Measurements from ENCODE around the gene MFGE8. TPM values are rescaled to one million over a fixed set of nuclear protein-coding genes. Genes with fewer than 3 reads are reported as not detected.

The MFGE8 gene
- total RNA-seq, 1 experiment from 2014 or later: 254 TPM

DNA sequence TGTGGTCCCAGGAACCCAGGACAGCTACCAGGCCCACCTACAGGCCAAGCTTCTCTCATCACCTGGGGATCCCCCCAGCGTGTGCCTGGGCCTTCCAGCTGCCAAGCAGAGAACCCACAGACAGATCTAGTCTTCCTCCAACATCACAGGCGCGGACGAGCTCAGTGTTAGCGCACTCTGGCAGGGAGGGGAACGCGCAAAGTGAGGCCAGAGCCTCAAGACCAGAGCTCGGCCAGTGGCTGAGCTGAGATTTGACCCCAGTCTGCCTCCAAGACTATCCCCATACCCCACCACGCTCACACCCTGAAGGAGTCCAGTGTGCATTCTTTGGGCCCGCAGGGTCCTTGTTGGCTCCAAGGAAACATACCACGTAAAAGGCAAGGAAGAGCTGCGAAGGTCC, 5.1 kb downstream of the MFGE8 start:
- Mint-ChIP-seq H3K4me3 (ENCODE audit: unreplicated experiment) (no peak overlapping the region), H3K36me3 (ENCODE audit: insufficient read depth, unreplicated experiment) (peaks cover 85% of the 10 kb centered on the region), H3K27ac (ENCODE audit: low read depth, unreplicated experiment) (no peak overlapping the region), H3K9me3 (ENCODE audit: unreplicated experiment) (no peaks in the 10 kb centered on the region), H3K4me1 (ENCODE audit: insufficient read depth, unreplicated experiment) (peaks cover 24% of the 10 kb centered on the region), H3K27me3 (ENCODE audit: insufficient read depth, unreplicated experiment) (no peaks in the 10 kb centered on the region)
- CTCF ChIA-PET: interaction anchor here (0.6 to 6.7 kb wide), 6 partner anchors 10 to 250 kb away, joined by 3 to 128 read pairs (median 5); no protein-coding TSS in a partner anchor
- POLR2A ChIA-PET: interaction anchor here (0.8 kb wide), 1 partner anchor 183 kb away, joined by 3 read pairs; no protein-coding TSS in a partner anchor
- TF ChIP-seq, protein P1, sequence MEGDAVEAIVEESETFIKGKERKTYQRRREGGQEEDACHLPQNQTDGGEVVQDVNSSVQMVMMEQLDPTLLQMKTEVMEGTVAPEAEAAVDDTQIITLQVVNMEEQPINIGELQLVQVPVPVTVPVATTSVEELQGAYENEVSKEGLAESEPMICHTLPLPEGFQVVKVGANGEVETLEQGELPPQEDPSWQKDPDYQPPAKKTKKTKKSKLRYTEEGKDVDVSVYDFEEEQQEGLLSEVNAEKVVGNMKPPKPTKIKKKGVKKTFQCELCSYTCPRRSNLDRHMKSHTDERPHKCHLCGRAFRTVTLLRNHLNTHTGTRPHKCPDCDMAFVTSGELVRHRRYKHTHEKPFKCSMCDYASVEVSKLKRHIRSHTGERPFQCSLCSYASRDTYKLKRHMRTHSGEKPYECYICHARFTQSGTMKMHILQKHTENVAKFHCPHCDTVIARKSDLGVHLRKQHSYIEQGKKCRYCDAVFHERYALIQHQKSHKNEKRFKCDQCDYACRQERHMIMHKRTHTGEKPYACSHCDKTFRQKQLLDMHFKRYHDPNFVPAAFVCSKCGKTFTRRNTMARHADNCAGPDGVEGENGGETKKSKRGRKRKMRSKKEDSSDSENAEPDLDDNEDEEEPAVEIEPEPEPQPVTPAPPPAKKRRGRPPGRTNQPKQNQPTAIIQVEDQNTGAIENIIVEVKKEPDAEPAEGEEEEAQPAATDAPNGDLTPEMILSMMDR (IDR thresholded peaks at IDR 0.05; ENCODE audit: unreplicated experiment): no peak
- no peak for DNase-seq (ENCODE audit: unreplicated experiment)
- intact Hi-C loops (cut with micrococcal nuclease): no loop called here
- no TSS peak for BruUV-seq (replicated peaks)

DNA sequence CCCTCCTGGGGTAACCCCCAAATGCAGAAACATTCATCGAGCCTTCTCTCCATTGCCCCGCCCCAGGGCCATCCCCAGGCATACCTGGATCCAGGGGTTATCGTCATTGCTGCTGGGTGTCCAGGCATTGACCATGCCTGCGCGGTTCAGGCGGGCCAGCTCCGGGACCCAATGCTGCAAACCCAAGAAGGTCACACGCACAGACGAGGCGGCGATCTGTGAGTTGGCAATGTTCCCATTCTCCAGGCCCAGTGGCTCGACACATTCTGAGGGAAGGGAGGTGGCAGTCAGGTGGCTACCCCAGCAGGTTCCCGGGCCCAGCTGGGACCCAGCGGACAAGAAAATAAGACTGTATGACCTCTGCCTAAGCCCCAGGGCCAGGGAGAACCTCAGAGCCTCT, 6.1 kb downstream of the MFGE8 start:
- H3K4me1 Mint-ChIP-seq (ENCODE audit: insufficient read depth, unreplicated experiment): peaks cover 24% of the 10 kb centered on the region

DNA sequence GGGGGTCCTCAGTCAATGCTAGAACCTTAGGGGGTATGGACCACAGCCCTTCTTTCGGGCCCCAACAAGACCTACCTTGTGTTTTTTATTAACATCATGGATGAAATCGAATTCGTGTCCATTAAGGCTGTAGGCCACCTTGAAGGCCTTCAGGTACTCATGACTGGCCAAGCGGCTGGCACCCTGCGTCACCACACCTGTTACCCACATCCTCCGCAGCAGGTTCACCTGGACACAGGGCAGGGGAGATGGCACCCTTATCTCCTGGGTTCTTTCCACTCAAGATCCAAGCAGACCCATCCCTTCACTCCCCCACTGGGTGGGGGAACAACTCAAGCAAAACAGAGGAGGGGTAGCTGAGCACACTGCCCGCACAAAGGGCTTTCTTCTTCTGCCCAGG, 6.6 kb downstream of the MFGE8 start:
- Mint-ChIP-seq H3K27me3 (ENCODE audit: insufficient read depth, unreplicated experiment) (no peaks in the 10 kb centered on the region), H3K27ac (ENCODE audit: low read depth, unreplicated experiment) (no peak overlapping the region), H3K4me3 (ENCODE audit: unreplicated experiment) (no peak overlapping the region), H3K36me3 (ENCODE audit: insufficient read depth, unreplicated experiment) (peaks cover 98% of the 10 kb centered on the region), H3K4me1 (ENCODE audit: insufficient read depth, unreplicated experiment) (peaks cover 24% of the 10 kb centered on the region), H3K9me3 (ENCODE audit: unreplicated experiment) (no peaks in the 10 kb centered on the region)
- POLR2A ChIA-PET: no interaction called here
- CTCF ChIA-PET: interaction anchor here (0.6 to 6.7 kb wide), 4 partner anchors 12 to 184 kb away, joined by 3 to 128 read pairs (median 4); no protein-coding TSS in a partner anchor
- no TSS peak for BruUV-seq (replicated peaks)
- TF ChIP-seq, protein P1 (IDR thresholded peaks at IDR 0.05; ENCODE audit: unreplicated experiment): no peak
- intact Hi-C loops (cut with micrococcal nuclease): no loop called here
- DNase-seq (ENCODE audit: unreplicated experiment): no peak

More for the DNA sequence above, 6.1 kb downstream of the MFGE8 start:
- BruUV-seq (replicated peaks): no TSS peak
- ChIA-PET CTCF (interaction anchor here (1.1 to 6.7 kb wide), 3 partner anchors 9 to 114 kb away, joined by 3 to 128 read pairs (median 7); no protein-coding TSS in a partner anchor), POLR2A (no interaction called here)
- Mint-ChIP-seq H3K27me3 (ENCODE audit: insufficient read depth, unreplicated experiment) (no peaks in the 10 kb centered on the region), H3K4me3 (ENCODE audit: unreplicated experiment) (no peak overlapping the region), H3K9me3 (ENCODE audit: unreplicated experiment) (no peaks in the 10 kb centered on the region), H3K27ac (ENCODE audit: low read depth, unreplicated experiment) (no peak overlapping the region), H3K36me3 (ENCODE audit: insufficient read depth, unreplicated experiment) (peaks cover 96% of the 10 kb centered on the region)
- TF ChIP-seq, protein P1 (IDR thresholded peaks at IDR 0.05; ENCODE audit: unreplicated experiment): no peak
- DNase-seq (ENCODE audit: unreplicated experiment): no peak
- intact Hi-C loops (cut with micrococcal nuclease): no loop called here

DNA sequence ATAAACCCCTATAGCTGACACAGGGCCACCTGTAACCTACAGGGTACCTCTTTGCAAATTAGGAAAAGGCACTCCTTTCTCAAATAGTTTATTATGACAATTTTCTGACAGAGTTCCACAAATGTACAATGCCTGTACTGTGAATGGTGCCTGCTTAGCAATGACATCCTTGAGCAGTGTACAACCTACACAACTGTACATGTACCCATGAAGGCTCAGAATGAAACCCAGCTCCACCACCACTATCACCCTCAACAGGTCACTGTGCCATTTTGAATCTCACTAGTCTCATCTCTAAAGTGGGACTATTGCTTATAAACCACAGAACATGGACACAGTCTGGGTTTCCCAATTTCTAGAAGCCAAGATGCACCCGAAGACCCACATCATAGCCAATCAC, 7.0 kb downstream of the MFGE8 start:
- no peak overlapping the region for H3K4me3 Mint-ChIP-seq (ENCODE audit: unreplicated experiment)
- no TSS peak for BruUV-seq (replicated peaks)
- H3K36me3 Mint-ChIP-seq (ENCODE audit: insufficient read depth, unreplicated experiment): peaks cover 94% of the 10 kb centered on the region
- POLR2A ChIA-PET: interaction anchor here (2.1 kb wide), 2 partner anchors 11 to 112 kb away, joined by 6 to 12 read pairs; partner anchors contain the start of gene HAPLN3
- no peak overlapping the region for H3K27ac Mint-ChIP-seq (ENCODE audit: low read depth, unreplicated experiment)
- TF ChIP-seq, protein P1 (IDR thresholded peaks at IDR 0.05; ENCODE audit: unreplicated experiment): no peak
- no peaks in the 10 kb centered on the region for H3K9me3 Mint-ChIP-seq (ENCODE audit: unreplicated experiment)
- H3K4me1 Mint-ChIP-seq (ENCODE audit: insufficient read depth, unreplicated experiment): peaks cover 25% of the 10 kb centered on the region
- CTCF ChIA-PET: interaction anchor here (0.6 to 6.7 kb wide), 11 partner anchors 11 to 272 kb away, joined by 3 to 128 read pairs (median 6); no protein-coding TSS in a partner anchor
- intact Hi-C loops (cut with micrococcal nuclease): no loop called here
- no peaks in the 10 kb centered on the region for H3K27me3 Mint-ChIP-seq (ENCODE audit: insufficient read depth, unreplicated experiment)
- DNase-seq (ENCODE audit: unreplicated experiment): no peak
